Astrocyte of the hippocampus (primary cell): Measurements from ENCODE around the gene TEX10.
A peak's percentile ranks its signal among the peaks of the same experiment; 100 is the strongest.
"Not testable (repeated sequence)": the region's sequence is repeated elsewhere in the genome, so short reads cannot be mapped to it uniquely, and the experiment has no call there.

Experiments
- DNase-seq: peaks from one replicate; pipeline ENCODE4 v3.0.0; 2011; ENCODE audit warnings: low read depth, low spot score

TEX10 gene

DNA sequence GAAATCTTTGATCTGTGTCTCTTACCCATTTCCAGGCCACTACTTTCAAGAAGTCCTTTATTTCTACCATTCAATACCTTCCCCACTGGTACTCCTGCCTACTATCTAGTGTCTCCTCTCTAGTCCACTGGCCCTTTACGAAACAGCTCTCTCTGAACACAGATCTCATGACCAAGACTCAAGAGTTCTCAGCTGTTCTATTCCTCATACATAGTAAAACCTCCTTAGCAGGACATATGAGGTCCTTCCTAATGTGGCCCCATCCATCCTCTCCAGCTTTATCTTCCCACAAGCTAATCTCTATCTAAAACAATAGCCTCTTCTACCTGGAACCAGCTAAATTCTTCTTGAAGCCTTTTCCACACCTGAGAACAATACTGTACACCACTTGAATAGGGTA is 2.6 kb downstream of the TEX10 start:
- no peak for DNase-seq

DNA sequence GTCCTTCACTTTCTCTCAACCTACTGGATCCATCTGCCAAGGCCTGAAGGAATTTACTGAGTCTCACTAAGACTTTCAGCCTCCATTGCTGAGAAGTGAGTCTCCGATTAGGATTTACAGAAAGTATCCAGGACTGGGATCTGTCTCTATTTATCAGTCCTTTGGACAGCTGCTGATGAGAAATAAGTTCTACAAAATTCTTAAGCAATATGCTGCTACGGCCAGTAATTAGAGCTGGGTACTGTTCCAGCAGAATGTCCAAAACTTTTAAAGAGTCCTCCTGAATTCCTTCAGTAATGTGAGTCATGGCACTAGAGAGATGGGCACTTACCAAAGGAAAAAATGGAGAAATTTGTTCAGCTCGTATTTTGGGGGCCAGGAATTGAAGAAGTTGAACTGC is 5.9 kb downstream of the TEX10 start:
- peak; percentile 35 for DNase-seq

DNA sequence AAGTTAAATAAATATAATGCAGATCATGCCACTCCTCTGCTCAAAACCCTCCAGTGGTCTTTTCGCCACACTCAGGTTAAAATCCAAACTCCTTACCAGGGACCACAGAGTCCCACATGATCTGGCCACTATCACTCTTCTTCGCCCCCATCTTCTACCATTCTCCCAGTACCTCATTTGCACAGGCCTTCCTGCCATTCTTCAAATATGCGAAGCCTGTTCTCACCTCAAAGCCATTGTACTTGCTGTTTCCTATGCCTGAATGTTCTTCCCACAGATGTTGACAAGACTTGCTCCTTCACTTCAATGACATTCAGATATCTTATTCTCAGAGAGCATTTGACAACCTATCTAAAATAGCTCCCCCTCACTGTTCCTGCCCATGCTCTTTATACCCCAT is 10.9 kb downstream of the TEX10 start:
- DNase-seq = no peak

DNA sequence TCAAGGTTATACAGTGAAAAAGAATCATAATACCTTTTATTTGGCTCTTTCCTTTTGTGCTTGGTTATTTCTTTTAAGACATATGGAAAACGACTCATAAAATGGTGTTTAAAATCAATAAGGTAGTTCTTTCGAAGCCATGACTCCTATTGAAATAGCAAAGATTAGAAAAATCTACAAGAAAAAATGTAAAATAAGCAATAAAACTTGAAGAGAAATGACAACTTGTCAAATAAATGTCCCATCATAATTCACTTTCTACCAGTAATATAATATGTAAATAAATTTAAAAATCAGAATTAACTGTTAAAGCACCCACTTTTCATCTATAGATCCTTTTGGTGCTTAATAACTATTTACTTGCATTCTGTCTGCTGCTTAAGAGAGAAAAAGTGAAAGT is 12.5 kb downstream of the TEX10 start:
- no peak for DNase-seq

- not testable (repeated sequence) for DNase-seq
Measured at GRCh38 chr9:100338736-100339135, 14.0 kb downstream of the TEX10 start.

- peak; percentile 41 for DNase-seq
Measured at GRCh38 chr9:100324594-100325200, 28.0 kb downstream of the TEX10 start.

DNA sequence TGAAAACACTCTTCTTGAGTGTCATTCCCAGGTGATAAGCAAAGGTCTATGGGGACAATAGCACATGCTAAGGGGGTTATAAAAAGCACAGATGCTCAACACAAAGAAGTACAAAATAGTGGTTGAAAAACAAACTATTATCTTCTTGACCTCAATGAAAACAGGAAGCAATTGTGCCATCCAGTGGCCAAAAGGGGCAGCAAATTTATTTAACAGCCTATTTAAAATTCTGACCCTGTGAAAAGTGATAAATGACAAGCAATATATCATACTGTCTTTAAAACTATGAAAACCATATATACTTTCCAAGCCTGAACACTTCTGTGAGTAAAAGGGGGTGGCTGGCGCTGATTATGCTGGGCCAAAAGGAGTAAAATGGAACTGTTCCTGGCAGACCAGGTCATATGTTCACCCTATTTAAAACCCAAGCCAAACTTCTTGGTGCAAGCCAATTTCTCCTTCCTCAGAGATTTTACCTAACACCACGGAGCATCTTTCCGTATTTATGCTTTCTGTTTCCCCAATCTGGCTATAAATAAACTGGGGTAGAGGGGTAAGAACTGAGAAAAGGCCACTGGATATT is 29.7 kb downstream of the TEX10 start:
- peak; percentile 61 for DNase-seq

DNA sequence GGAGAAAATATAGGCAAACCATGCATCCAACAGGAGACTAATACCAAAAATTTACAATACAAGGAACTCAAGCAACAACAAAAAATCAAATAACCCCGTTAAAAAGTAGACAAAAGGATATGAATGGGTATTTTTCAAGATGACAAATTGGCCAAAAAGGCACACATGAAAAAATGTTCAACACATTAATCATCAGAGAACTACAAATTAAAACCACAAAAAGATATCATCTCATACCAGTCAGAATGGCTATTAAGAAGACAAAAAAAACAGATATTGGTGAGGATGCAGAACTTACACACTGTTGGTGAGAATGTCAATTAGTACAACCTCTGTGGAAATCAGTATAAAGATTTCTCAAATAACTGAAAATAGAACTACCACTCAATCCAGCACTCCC is 35.0 kb downstream of the TEX10 start:
- DNase-seq = no peak

DNA sequence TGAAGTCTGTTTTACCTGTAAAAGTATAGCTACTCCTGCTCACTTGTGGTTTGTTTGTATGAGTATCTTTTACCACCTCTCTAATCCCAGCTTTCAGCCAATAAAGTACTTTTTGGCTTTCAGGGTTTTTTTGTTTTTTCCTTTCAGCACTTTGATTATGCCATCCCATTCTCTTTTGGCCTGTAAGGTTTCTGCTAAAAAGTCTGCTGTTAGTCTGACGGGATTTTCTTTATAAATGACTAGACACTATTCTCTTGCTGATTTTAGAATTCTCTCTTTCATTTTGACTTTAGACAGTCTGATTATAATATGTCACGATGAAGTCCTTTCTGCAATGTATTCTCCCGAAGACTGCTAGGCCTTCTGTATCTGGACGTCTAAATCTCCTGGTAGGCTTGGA is 37.2 kb downstream of the TEX10 start:
- DNase-seq = no peak

GRCh38 chr9:100309992-100310391 is 42.8 kb downstream of the TEX10 start:
- peak; percentile 32 for DNase-seq

DNA sequence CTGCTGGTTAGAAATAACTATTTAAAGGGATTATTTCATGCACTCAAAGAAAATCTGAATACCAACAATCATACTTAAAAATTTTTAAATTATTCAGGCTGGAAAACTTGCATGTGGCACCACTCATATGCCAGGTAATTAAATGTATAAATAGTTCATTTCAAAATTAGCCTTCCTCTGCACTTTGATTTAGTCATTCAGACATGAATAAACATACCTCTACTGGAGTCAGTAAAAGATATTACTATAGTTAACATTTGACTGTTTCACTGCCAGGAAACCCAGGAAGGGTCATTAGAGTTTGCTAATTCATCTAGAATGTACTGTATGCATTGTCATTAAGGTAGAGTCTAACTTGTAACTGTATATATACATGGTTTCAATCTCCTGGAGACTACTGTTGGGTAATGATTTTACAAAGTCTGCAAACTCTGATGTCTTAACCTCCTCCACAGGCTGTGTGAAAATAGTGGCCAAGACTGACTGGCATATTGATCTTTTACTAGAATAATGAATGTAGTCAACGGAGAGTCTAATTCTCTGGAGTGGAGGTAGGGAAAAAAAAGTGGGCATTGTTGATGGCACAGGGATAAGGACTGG is 43.7 kb downstream of the TEX10 start:
- DNase-seq = no peak

GRCh38 chr9:100307080-100307479 is 45.7 kb downstream of the TEX10 start:
- DNase-seq = no peak

- DNase-seq = no peak
Measured at GRCh38 chr9:100306283-100306682, 46.5 kb downstream of the TEX10 start.

DNA sequence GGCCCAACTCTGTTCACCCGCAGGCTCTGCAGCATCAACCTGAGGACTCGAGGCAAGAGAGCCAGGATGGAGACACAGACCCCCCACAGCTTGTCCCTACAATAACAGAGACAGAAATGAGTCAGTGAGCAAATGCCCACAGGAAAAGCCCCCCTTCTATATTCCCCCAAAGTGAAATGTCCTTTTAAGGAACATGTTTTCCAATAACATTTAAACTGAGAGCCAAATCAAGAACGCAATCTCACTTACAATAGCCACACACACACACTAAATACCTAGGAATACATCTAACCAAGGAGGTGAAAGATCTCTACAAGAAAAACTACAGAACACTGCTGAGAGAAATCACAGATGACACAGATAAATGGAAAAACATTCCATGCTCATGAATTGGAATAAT is 49.0 kb downstream of the TEX10 start:
- DNase-seq = peak; percentile 58

- DNase-seq = peak; percentile 32
Measured at GRCh38 chr9:100298378-100298777, 54.4 kb downstream of the TEX10 start.

- DNase-seq = no peak
Measured at GRCh38 chr9:100296407-100296806, 56.3 kb downstream of the TEX10 start.

DNA sequence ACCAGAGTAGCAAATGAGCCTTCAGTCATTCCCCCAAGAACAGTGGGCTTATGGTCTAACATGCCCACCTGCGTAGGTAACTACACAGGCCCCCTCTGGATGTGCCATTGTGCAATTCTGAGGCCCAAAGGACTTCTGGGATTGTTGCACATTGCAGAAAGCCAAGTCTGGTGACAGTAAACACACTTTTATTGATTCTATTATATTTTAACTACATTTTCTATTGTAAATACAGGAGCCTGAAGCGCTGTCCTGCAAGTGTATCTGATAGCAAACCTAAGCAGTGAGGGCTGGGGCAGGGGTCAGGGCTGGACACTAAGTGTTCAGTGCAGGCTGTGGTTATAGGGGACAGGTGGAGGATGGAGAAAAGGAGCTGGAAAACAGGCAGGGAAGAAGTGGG is 57.5 kb downstream of the TEX10 start:
- DNase-seq = no peak

- DNase-seq = no peak
Measured at GRCh38 chr9:100294806-100295205, 57.9 kb downstream of the TEX10 start.

DNA sequence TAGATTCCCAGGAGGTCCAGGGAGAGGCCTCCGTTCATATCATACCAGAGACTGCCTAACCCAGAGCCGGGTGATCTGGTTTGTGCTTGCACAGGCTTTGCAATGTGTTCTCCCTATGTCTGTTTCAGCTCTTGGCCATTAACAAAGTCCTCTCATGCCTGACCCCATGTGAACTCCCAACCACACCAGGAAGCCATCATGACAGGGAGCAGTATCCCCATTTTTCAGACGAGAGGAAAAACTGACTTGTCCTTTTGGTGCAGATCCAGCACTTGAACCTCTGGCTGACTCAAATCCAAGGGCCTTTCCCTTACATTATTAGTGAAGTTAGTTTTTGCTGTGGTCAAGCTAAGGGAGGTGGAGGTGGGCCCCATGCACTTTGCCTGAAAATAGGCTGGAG is 58.4 kb downstream of the TEX10 start:
- DNase-seq = no peak

GRCh38 chr9:100292414-100292813 is 60.3 kb downstream of the TEX10 start:
- no peak for DNase-seq

GRCh38 chr9:100290714-100291113 is 62.0 kb downstream of the TEX10 start:
- DNase-seq = no peak

- DNase-seq = no peak
Measured at GRCh38 chr9:100287186-100287585, 65.6 kb downstream of the TEX10 start.

GRCh38 chr9:100286257-100286656 is 66.5 kb downstream of the TEX10 start:
- no peak for DNase-seq

- no peak for DNase-seq
Measured at GRCh38 chr9:100285601-100286000, 67.1 kb downstream of the TEX10 start.
